Stimulated activated CD8-positive, alpha-beta memory T cell treated with anti-CD3 and anti-CD28 coated beads, Interleukin-4, amount 100 ng/mL, for 24 hours (primary cell): ENCODE measurements around the gene RABGGTB.
"Not testable (repeated sequence)": the region's sequence is repeated elsewhere in the genome, so short reads cannot be mapped to it uniquely, and the experiment has no call there.

Experiments used
- DNase-seq: peaks from one replicate; pipeline ENCODE4 v3.0.0-alpha.2; 2020; ENCODE audit warnings: low read depth

Gene RABGGTB

DNA sequence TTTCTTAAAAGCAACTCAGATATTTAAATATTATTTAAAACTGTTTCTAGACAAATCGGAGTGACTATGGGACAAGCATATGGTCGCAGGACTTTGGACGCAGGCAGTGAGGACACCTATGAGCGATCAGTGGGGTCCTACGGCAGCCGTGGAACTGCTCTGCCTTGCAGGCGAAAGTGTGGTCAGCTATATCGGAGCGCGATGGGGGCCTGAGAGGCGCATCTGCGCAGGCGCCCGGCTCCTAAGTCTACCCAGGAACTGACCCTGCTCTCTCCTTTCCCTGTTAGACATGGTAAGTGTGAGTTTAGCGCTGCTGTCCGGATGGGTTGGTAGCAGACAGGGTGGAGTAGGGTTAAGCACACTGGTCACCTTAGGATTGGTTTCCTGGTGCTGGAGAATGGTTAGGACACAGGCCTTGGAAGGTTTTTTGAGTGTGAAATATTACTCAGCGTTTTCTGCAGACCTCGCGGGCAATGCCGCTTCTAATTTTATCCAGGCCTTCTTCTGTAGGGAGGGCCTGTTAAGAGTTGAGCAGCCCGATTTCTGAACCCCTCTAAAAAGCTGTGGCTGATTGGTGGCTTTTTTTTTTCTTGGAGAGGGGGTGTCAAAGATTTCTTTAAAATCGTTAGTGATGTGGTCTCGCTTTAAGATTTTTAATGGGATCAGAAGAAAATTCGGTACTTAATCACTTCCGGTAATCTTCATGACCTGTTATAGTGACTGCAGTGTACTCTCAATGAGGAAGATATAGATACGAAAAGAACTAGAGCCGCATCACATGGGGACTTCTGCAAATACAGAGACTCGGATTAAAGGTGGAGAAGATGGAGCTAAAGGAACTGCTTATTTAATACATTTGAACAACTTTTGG lies at the start of gene RABGGTB:
Gene RABGGTB (plus strand): TSS at position 274 of the 871 bp plus-strand sequence. CDS start 16 bp downstream, at position 290.
- DNase-seq = peak; percentile 88

DNA sequence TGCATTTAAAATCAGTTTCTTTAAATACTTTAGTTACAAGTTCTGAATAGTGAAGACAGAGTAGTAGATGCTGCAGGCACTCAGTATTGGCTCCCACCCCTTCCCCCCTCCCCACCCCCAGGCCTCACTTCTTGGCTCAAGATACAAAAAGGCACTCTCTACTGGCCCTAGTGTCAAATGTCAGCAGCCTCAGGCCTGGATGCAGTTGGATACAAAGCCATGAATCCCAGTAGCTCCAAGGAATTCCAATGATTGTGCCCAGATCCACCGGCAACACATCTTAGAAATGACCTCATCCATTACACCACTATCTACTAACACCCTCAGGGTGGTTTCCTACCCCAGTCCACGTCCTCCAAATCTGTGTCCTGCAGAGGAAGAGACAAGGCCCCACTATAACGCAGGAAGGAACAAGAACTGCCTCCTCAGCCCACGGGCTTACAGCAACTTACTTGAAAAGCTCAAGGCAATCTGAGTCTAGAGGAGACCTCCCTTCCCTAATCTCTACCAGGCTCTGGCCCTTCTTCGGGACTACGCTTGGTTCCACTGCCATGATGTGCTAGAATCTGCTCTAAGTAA lies 43.9 kb upstream of the RABGGTB start:
- no peak for DNase-seq

DNA sequence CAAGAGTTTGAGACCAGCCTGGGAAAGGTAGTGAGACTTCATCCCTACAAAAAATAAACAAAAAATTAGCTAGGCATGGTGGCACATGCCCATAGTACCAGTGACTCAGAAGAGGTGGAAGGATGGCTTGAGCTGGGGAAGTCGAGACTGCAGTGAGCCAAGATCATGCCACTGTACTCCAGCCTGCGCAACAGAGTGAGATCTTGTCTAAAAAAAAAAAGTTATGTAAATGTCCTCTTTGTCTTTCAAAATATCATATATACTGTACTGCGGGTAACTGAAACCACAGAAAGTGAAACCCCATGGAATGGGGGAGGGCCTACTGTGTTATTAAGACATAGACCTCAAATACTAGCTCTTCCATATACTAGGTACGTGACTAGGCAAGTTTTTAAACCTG lies 40.8 kb upstream of the RABGGTB start:
- DNase-seq = no peak

DNA sequence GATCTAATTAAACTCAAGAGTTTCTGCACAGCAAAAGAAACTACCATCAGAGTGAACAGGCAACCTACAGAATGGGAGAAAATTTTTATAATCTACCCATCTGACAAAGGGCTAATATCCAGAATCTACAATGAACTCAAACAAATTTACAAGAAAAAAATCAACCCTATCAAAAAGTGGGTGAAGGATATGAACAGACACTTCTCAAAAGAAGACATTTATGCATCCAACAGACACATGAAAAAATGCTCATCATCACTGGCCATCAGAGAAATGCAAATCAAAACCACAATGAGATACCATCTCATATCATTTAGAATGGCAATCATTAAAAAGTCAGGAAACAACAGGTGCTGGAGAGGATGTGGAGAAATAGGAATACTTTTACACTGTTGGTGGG lies 28.8 kb upstream of the RABGGTB start:
- DNase-seq = not testable (repeated sequence)

DNA sequence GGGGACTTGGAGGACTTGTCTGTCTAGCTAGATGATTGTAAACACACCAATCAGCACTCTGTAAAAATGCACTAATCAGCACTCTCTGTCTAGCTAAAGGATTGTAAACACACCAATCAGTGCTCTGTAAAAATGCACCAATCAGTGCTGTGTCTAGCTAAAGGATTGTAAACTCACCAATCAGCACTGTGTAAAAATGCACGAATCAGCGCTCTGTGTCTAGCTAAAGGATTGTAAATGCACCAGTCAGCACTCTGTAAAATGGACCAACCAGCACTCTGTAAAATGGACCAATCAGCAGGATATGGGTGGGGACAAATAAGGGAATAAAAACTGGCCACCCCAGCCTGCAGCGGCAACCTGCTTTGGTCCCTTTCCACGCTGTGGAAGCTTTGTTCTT lies 27.5 kb upstream of the RABGGTB start:
- not testable (repeated sequence) for DNase-seq

DNA sequence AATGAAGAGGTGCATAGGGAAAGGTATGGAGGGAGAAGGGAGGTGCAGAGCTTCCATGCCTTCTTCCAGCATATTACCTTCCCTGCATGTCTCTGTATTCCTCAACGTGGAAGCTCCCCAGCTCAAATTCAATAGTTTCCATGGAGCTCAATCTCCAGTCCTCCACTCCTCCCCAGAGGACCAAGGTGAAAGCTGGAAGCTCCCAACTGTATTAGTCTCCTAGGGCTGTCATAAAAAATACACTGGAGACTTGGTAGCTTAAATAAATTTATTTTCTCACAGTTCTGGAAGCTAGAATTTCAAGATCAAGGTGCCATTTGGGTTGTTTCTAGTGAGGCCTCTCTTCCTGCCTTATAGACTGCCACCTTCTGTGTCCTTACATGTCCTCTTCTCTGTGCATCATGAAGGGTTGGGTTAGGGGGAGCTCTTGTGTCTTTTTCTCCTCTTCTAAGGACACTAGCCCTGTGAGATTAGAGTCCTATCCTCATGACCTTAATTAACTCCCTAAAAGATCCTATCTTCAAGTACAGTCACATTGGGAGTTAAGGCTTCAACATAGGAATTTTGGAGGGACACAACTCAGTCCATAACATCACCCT lies 21.9 kb upstream of the RABGGTB start:
- no peak for DNase-seq

DNA sequence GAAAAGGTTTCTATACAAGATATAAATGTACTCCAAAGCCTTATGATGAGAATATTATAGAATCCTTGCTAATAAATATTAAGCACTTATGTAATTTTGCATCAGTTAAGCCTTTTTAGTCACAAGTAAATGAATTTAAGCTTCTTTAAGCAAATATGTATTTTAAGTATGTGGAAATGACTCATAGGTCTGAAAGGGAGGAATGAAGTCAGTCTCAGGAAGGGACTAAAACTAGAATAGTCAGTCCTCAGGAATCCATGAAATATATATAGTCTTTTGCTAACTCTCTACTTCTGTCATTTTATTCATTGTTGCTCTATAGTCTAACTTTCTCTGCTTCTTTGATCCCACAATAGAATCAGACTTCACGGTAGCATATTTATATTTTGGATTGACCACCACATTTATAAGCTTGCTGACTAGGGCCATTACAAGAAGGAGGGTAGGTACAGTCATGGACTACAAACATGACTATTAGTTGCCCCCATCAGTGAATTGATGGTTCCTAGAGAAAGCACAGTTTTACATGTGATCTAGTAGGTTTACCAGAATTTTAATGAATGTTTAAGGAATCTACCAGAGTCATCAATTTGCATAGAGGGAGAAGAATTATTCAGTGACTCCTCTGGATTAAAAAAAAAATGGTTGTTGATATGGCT lies 20.2 kb upstream of the RABGGTB start:
- DNase-seq = no peak

DNA sequence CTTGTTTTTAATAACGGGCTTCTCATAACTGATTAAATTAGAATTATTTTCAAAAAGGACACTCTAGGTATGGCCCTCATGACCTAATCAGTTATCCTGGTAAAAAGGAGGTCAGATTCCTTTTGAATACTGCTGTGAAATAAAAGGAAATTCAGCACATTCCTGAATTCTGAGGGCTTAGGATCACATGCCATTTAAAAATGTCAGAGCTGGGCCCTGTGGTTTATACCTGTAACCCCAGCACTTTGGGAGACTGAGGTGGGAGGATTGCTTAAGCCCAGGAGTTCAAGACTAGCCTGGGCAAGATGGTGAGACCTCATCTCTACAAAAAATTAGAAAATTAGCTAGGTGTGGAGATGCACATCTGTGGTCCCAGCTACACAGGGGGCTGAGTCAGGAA lies 18.0 kb upstream of the RABGGTB start:
- no peak for DNase-seq

DNA sequence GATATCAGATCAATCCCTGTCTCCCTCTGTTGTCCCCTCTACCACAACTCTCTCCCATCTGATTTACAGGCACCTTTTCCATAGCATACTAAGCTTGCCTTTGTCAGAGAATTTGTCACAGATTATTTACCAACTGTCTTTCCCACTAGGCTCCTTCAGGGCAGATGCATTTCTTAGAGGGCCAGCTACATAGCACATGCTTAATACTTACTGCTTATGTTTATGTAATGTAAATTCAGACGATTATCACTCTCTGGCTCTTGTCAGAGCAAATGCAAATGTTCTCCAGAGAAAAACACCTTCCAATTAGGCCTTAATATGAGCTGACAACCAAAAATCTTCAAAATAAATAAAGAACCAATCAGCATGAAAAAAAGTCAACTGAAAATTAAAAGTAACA lies 15.3 kb upstream of the RABGGTB start:
- no peak for DNase-seq

DNA sequence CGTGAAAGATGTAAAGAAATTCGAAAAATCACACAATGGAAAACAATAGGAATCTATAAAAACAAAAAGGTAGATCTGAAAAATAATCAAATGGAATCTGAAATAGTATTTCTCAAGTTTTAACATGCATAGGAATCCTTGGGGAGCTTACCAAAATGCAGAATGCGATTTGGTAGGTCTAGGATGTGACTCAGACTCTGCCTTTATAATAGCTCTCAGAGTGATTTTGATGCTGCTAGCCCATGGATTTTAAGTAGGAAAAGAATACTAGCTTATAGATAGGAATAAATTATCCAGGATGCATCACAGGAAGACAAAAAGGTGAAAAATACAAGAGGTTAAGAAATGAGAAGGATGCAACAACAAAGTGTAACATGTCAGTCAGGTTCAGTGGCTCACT lies 14.1 kb upstream of the RABGGTB start:
- no peak for DNase-seq

DNA sequence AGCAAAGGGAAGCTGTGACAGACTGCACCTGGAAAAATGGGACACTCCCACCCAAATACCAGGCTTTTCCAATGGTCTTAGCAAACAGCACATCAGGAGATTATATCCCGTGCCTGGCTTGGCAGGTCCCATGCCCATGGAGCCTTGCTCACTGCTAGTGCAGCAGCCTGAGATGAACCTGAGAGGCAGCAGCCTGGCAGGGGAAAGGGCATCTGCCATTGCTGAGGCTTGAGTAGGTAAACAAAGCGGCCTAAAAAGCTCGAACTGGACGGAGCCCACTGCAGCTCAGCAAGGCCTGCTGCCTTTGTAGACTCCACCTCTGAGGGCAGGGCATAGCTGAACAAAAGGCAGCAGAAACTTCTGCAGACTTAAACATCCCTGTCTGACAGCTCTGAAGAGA lies 8.2 kb upstream of the RABGGTB start:
- DNase-seq = not testable (repeated sequence)

DNA sequence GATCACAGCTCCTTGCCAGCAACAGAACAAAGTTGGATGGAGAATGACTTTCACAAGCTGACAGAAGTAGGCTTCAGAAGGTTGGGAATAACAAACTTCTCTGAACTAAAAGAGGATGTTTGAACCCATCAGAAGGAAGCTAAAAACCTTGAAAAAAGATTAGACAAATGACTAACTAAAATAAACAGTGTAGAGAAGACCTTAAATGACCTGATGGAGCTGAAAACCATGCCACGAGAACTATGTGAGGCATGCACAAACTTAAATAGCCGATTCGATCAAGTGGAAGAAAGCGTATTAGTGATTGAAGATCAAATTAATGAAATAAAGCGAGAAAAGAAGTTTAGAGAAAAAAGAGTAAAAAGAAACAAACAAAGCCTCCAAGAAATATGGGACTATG lies 7.4 kb upstream of the RABGGTB start:
- not testable (repeated sequence) for DNase-seq

DNA sequence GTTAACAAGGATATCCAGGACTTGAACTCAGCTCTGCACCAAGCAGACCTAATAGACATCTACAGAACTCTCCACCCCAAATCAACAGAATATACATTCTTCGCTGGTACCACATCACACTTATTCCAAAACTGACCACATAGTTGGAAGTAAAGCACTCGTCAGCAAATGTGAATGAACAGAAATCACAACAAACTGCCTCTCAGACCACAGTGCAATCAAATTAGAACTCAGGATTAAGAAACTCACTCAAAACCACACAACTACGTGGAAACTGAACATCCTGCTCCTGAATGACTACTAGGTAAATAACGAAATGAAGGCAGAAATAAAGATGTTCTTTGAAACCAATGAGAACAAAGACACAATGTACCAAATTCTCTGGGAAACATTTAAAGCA lies 5.9 kb upstream of the RABGGTB start:
- not testable (repeated sequence) for DNase-seq

DNA sequence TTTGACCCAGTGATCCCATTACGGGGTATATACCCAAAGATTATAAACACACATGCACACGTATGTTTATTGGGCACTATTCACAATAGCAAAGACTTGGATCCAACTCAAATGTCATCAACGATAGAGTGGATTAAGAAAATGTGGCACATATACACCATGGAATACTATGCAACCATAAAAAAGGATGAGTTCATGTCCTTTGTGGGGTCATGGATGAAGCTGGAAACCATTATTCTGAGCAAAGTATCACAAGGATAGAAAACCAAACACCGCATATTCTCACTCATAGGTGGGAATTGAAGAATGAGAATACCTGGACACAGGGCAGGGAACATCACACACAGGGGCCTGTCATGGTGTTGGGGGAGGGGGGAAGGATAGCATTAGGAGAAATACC lies 2.1 kb upstream of the RABGGTB start:
- not testable (repeated sequence) for DNase-seq

DNA sequence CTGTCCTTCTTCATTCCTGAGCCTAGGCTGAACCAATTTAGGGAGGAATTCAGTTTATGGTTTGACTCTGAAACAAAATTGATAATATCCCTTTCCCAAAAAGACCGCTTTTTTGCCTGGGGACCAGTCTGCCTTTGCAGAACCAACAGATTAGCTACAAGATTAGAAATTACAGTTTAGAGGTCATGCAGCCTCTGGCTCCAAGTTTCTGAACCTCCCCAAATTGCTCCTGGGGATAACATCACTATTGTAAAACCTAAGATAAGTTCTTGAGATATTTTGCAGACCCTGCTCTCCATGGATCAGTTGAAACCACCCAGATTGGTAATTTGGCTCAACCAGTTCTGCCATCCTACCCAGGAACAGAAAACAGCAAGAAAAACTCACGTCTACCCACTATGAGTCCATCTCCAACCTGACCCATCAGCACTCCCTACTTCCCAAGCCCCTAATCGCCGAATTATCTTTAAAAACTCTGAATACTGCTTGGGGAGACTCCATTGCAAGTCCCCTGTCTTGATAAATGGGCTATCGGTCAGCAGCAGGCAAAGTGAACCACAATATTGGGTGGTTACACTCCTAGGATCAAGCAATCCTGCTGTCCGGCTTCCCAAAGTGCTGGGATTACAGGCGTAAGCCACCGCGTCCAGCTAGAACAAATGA lies 605 bp upstream of the RABGGTB start:
- DNase-seq = no peak

DNA sequence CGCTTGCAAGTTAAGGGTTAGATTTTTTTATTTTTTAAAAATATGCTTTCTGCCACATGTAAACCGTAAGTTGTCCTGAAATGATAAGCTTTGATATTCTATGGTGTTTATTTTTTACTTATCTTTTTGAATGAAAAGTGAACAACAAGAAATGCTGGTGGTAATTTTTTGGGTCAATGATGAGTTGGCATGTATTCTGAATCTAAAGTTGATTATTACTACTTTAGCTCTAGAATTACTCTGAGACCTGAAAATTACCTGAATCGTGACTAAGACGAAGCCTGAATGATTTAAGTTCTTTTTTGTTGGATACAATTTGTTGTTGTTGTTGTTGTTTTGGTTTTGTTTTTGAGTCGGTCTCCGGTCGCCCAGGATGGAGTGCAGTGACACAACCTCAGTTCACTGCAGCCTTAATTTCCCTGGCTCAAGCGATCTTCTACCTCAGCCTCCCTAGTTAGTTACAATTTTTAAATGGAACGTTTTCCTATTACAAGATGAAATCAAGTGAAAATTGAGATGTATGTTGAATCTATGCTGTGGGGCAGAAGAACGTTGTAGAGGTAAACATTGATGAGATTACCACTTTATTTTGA lies 941 bp downstream of the RABGGTB start:
- no peak for DNase-seq

DNA sequence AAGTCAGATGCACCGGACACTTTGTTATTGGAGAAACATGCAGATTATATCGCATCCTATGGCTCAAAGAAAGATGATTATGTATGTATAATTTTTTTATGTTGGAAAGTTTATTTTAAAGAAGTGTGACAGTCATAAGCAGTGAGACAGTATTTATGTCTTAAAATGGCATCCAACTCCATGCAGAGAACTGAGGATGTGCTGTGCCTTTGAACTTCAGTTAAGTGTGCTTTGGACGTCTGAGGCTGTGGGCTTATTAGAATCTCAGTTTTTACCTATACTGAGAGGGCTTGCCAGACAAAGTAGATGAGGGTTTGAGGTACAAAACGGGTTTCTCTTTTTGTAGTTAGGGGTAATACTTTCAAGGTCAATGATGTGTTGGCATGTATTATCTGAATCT lies 1.5 kb downstream of the RABGGTB start:
- DNase-seq = no peak

DNA sequence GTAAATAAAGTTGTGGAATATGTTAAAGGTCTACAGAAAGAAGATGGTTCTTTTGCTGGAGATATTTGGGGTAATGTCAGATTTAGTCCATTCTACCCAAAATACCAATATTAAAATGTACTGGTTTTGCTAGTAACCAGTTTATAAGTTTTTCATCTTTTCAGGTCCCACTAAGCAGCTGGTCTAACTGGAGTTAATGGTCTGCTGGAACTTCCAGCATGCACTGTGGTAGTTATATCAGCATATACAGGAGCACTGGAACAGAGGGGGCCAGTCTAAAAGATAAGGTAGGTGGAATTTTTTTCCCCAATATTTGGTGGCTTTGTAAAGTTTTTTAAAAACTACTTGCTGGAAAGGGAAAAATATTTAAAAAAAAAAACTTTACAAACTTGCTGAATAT lies 3.9 kb downstream of the RABGGTB start:
- DNase-seq = no peak

DNA sequence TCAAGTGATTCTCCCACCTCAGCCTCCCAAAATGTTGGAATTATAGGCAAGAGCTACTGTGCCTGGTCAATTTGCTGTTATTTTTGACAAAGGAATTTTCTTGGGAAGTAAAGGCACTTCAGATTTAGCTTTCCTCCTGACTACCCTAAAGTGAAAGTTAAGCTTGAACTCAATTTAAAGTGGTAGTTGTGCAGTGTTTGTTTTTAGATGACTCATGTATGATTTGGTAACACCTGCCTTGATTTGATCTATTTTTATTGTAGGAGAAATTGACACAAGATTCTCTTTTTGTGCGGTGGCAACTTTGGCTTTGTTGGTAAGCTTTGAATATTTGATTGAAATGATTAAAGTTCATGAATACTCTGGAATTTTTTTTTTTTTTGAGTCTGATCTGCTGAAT lies 5.0 kb downstream of the RABGGTB start:
- no peak for DNase-seq

DNA sequence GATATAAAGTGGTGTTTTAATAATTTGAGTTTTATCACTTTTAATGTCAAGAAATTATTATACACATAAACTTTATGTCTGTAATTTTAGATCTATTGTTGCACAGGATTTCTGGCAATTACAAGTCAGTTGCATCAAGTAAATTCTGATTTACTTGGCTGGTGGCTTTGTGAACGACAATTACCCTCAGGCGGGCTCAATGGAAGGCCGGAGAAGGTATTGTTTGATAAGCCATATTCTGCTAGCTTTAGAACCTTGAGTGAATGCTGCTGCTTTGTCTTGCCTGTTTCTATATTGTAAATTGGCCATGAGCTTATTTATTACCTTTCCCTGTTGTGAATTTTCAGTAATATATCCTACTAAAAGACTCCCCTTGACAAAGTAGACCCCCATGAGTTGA lies 6.0 kb downstream of the RABGGTB start:
- DNase-seq = no peak

DNA sequence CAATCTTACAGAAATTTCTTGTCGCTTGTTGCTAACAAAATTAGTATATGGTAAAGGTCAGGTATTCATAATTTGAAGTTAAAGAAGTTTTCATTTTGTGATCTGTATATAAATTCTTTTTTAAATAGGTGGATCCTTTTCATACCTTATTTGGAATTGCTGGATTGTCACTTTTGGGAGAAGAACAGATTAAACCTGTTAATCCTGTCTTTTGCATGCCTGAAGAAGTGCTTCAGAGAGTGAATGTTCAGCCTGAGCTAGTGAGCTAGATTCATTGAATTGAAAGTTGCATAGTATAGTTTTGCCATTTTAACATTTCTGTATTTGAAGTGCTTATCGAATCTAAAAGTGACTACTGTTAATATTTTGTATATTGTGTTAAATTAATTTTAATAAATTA lies 8.3 kb downstream of the RABGGTB start:
- no peak for DNase-seq

DNA sequence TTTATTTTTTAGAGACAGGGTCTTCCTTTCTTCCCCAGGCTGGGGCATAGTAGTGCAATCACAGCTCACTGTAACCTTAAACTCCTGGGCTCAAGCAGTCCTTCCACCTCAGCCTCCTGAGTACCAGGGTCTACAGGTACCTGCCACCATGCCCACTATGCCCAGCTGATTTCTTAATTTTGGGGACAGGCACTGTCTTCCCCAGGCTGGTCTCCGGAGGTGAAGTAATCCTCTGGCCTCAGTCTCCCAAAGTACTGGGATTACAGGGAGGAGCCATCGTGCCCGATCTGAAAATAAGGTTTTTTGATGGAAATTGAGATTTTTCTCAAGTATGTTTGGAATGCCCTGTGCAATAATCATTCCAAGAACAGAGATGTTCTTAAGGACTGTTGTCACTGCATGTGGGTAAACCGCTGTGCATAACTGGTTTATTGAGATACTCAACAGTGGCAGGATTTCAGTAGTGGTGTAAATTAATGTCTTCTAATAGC lies 9.7 kb downstream of the RABGGTB start:
- DNase-seq = no peak
